Loucy (cell line): ENCODE measurements around the gene ASPSCR1.

Source experiments
- H2AFZ ChIP-seq: fragments of 200-600 bp; sonication (generic); 2 replicates; pipeline ENCODE4 v1.6.0; 2016; ENCODE audit warnings: antibody characterized with exemption, mild to moderate bottlenecking, low read length, moderate library complexity
- H3F3A ChIP-seq: fragments of 200-600 bp; 2 replicates; pipeline ENCODE4 v1.6.0; 2016; ENCODE audit warnings: antibody characterized with exemption, low read depth, mild to moderate bottlenecking
- H3K27me3 ChIP-seq: fragments of 200-600 bp; sonication (generic); 2 replicates; pipeline ENCODE4 v1.6.1; 2014; ENCODE audit warnings: low read length, mild to moderate bottlenecking; ENCODE audit not compliant: insufficient read depth, poor library complexity, severe bottlenecking
- H3K36me3 ChIP-seq: fragments of 200-600 bp; sonication (generic); 2 replicates; pipeline ENCODE4 v1.6.1; 2016; ENCODE audit warnings: low read length; ENCODE audit not compliant: insufficient read depth
- H3K4me1 ChIP-seq: fragments of 200-600 bp; sonication (generic); 2 replicates; pipeline ENCODE4 v1.5.1; 2014; ENCODE audit warnings: low read length, mild to moderate bottlenecking; ENCODE audit not compliant: insufficient read depth, poor library complexity, severe bottlenecking
- H3K4me2 ChIP-seq: fragments of 200-600 bp; sonication (generic); 2 replicates; pipeline ENCODE4 v1.6.0; 2014; ENCODE audit warnings: antibody characterized with exemption, low read length, low read depth, mild to moderate bottlenecking; ENCODE audit not compliant: poor library complexity, severe bottlenecking
- H3K4me3 ChIP-seq: fragments of 200-600 bp; sonication (generic); 2 replicates; pipeline ENCODE4 v1.5.1; 2014; ENCODE audit warnings: low read length, mild to moderate bottlenecking, mixed read lengths; ENCODE audit not compliant: poor library complexity, severe bottlenecking
- H3K79me2 ChIP-seq: fragments of 200-600 bp; sonication (generic); 2 replicates; pipeline ENCODE4 v1.6.1; 2014; ENCODE audit warnings: low read length; ENCODE audit not compliant: insufficient read depth
- H3K9ac ChIP-seq: fragments of 200-600 bp; sonication (generic); 2 replicates; pipeline ENCODE4 v1.6.0; 2014; ENCODE audit warnings: mild to moderate bottlenecking, low read depth, low read length, moderate library complexity; ENCODE audit not compliant: poor library complexity, severe bottlenecking
- H3K9me2 ChIP-seq: fragments of 200-600 bp; sonication (generic); replicated peaks from 2 replicates; pipeline ENCODE4 v1.6.1; 2016; ENCODE audit warnings: low read depth, low read length, mixed read lengths
- H3K9me3 ChIP-seq: fragments of 200-600 bp; sonication (generic); 2 replicates; pipeline ENCODE4 v1.6.1; 2014; ENCODE audit warnings: mild to moderate bottlenecking, antibody characterized with exemption, low read length, low read depth; ENCODE audit not compliant: insufficient read depth
- H4K20me1 ChIP-seq: fragments of 200-600 bp; sonication (generic); 2 replicates; pipeline ENCODE4 v1.6.0; 2014; ENCODE audit warnings: antibody characterized with exemption, low read length, mild to moderate bottlenecking; ENCODE audit not compliant: insufficient read depth, poor library complexity, severe bottlenecking
- CTCF ChIP-seq: fragments of 200-600 bp; sonication (generic); conservative IDR thresholded peaks from 2 replicates; pipeline ENCODE4 v1.5.1; 2014; ENCODE audit warnings: mild to moderate bottlenecking, antibody characterized with exemption, low read length
- EZH2phosphoT487 ChIP-seq: fragments of 200-600 bp; IDR thresholded peaks from 2 replicates; pipeline ENCODE4 v1.6.1; 2018; ENCODE audit warnings: antibody characterized with exemption, mild to moderate bottlenecking, moderate library complexity, borderline replicate concordance

Gene ASPSCR1

GRCh38 chr17:81992306-81993102, 15.1 kb downstream of the ASPSCR1 start:
- Histone ChIP-seq H3K9ac (no peak overlapping the region), H3K36me3 (no peaks in the 10 kb centered on the region), H3K79me2 (no peaks in the 10 kb centered on the region), H3K4me1 (no peaks in the 10 kb centered on the region), H4K20me1 (no peaks in the 10 kb centered on the region), H3K4me2 (no peak overlapping the region), H2AFZ (no peak overlapping the region), H3F3A (no peaks in the 10 kb centered on the region), H3K4me3 (no peak overlapping the region), H3K9me2 (no peaks in the 10 kb centered on the region), H3K27me3 (no peaks in the 10 kb centered on the region), H3K9me3 (no peaks in the 10 kb centered on the region)
- TF ChIP-seq EZH2phosphoT487 (no peak), CTCF (no peak)

- Histone ChIP-seq H3K4me3 (no peak overlapping the region), H2AFZ (no peak overlapping the region), H3K27me3 (no peaks in the 10 kb centered on the region), H4K20me1 (no peaks in the 10 kb centered on the region), H3K4me2 (no peak overlapping the region), H3K36me3 (no peaks in the 10 kb centered on the region), H3K9me2 (no peaks in the 10 kb centered on the region), H3K9ac (no peak overlapping the region), H3K79me2 (no peaks in the 10 kb centered on the region), H3K4me1 (no peaks in the 10 kb centered on the region), H3K9me3 (no peaks in the 10 kb centered on the region), H3F3A (no peaks in the 10 kb centered on the region)
- TF ChIP-seq EZH2phosphoT487, result no peak
- TF ChIP-seq CTCF, result no peak
Measured at GRCh38 chr17:81993729-81994592, 16.5 kb downstream of the ASPSCR1 start.

- no peak for TF ChIP-seq EZH2phosphoT487
- TF ChIP-seq CTCF, result no peak
- Histone ChIP-seq H3K4me2 (no peak overlapping the region), H3K9me2 (no peaks in the 10 kb centered on the region), H3K4me3 (no peak overlapping the region), H3K9me3 (no peaks in the 10 kb centered on the region), H3K36me3 (no peaks in the 10 kb centered on the region), H3F3A (no peaks in the 10 kb centered on the region), H4K20me1 (no peaks in the 10 kb centered on the region), H3K27me3 (no peaks in the 10 kb centered on the region), H3K4me1 (no peaks in the 10 kb centered on the region), H3K9ac (no peak overlapping the region), H3K79me2 (no peaks in the 10 kb centered on the region), H2AFZ (no peak overlapping the region)
Measured at GRCh38 chr17:81994593-81995462, 17.4 kb downstream of the ASPSCR1 start.
